Keratinocyte (primary cell): Measurements from ENCODE around the gene MOB3B.

Experiments used
- CTCF ChIP-seq, 3 experiments: IDR thresholded peaks in 1 of 3; conservative IDR thresholded peaks in 1 of 3; optimal IDR thresholded peaks in 1 of 3; 2 replicates in 2 of 3; 3 replicates in 1 of 3; pipeline versions ENCODE3 to v1.5.1; 2011; ENCODE audit warnings: low read length in 3 of 3, mild to moderate bottlenecking in 3 of 3, moderate library complexity in 2 of 3, control low read depth in 1 of 3, inconsistent platforms in 1 of 3; ENCODE audit not compliant: insufficient read depth in 2 of 3; ENCODE audit errors: extremely low read depth in 1 of 3
- EZH2 ChIP-seq: IDR thresholded peaks from one replicate; pipeline ENCODE4 v1.6.1; 2012; ENCODE audit warnings: inconsistent platforms, mild to moderate bottlenecking, low read length, moderate library complexity

GRCh38 chr9:27538647-27539046 is 9.0 kb upstream of the MOB3B start:
- TF ChIP-seq CTCF (optimal IDR thresholded peaks at IDR 0.05 in 1 of 3, IDR thresholded peaks at IDR 0.05 in 1 of 3, conservative IDR thresholded peaks at IDR 0.05 in 1 of 3; ENCODE audit: extremely low read depth in 1 of 3, insufficient read depth in 2 of 3, low read length in 3 of 3) = no peak
- no peak for TF ChIP-seq EZH2
